Measurements from ENCODE around the gene SLX4.

GRCh38 chr16:3652373-3653195, 41.2 kb upstream of the SLX4 start:
- TF ChIP-seq CTCF (IDR thresholded peaks at IDR 0.05) (no peak), POLR2AphosphoS5 (IDR thresholded peaks at IDR 0.05) (no peak), POLR2A (IDR thresholded peaks at IDR 0.05) (no peak), EP300 (IDR thresholded peaks at IDR 0.05) (no peak)

All from stomach (tissue), 4 donors.